GM12864 (cell line): Measurements from ENCODE around the gene TEX30.
A peak's percentile ranks its signal among the peaks of the same experiment; 100 is the strongest.

Experiments
- DNase-seq: peaks from one replicate; pipeline ENCODE4 v3.0.0-alpha.2; 2011; ENCODE audit warnings: low read depth
- H3K4me3 ChIP-seq: 2 replicates; pipeline ENCODE4 v1.5.1; 2011; ENCODE audit warnings: mild to moderate bottlenecking, low read depth, low read length, control low read depth
- CTCF ChIP-seq: IDR thresholded peaks from 2 replicates; pipeline ENCODE4 v1.5.1; 2011; ENCODE audit warnings: low read depth, mild to moderate bottlenecking, moderate library complexity, low read length, control low read depth, inconsistent platforms; ENCODE audit errors: missing control alignments

TEX30 gene

GRCh38 chr13:102773441-102774213 lies at the start of gene TEX30:
Gene TEX30 (minus strand): TSS chr13:102773786. CDS start chr13:102770026, 3,760 bp downstream.
- peak within 1 kb of the TSS; percentile 98 for H3K4me3 ChIP-seq
- peak; percentile 47 for DNase-seq
- no peak for TF ChIP-seq CTCF

GRCh38 chr13:102817907-102818306 lies 44.3 kb upstream of the TEX30 start:
- no peak for TF ChIP-seq CTCF
- H3K4me3 ChIP-seq: no peak overlapping the region
- DNase-seq: no peak

- no peak for TF ChIP-seq CTCF
- no peak for DNase-seq
- no peak overlapping the region for H3K4me3 ChIP-seq
These were observed 43.7 kb upstream of the TEX30 start for GRCh38 chr13:102817241-102817640.

- no peak overlapping the region for H3K4me3 ChIP-seq
- no peak for DNase-seq
These were observed 43.1 kb upstream of the TEX30 start for GRCh38 chr13:102816708-102817107.

GRCh38 chr13:102815788-102816187 lies 42.2 kb upstream of the TEX30 start:
- TF ChIP-seq CTCF: no peak
- no peak for DNase-seq
- H3K4me3 ChIP-seq: no peak overlapping the region

More at GRCh38 chr13:102816708-102817107, 43.1 kb upstream of the TEX30 start:
- no peak for TF ChIP-seq CTCF

GRCh38 chr13:102814793-102815192 lies 41.2 kb upstream of the TEX30 start:
- no peak for DNase-seq
- no peak overlapping the region for H3K4me3 ChIP-seq
- TF ChIP-seq CTCF: no peak
